HG02642 (cell line): ENCODE data around the gene ECHS1.
"Not testable (repeated sequence)": the region's sequence is repeated elsewhere in the genome, so short reads cannot be mapped to it uniquely, and the experiment has no call there.

Experiments used
- ATAC-seq: cut with Tn5 transposase; IDR thresholded peaks from one replicate; pipeline ENCODE4 v1.9.1; 2021; ENCODE audit warnings: mild to moderate bottlenecking; ENCODE audit not compliant: unreplicated experiment, poor library complexity

The ECHS1 gene

DNA sequence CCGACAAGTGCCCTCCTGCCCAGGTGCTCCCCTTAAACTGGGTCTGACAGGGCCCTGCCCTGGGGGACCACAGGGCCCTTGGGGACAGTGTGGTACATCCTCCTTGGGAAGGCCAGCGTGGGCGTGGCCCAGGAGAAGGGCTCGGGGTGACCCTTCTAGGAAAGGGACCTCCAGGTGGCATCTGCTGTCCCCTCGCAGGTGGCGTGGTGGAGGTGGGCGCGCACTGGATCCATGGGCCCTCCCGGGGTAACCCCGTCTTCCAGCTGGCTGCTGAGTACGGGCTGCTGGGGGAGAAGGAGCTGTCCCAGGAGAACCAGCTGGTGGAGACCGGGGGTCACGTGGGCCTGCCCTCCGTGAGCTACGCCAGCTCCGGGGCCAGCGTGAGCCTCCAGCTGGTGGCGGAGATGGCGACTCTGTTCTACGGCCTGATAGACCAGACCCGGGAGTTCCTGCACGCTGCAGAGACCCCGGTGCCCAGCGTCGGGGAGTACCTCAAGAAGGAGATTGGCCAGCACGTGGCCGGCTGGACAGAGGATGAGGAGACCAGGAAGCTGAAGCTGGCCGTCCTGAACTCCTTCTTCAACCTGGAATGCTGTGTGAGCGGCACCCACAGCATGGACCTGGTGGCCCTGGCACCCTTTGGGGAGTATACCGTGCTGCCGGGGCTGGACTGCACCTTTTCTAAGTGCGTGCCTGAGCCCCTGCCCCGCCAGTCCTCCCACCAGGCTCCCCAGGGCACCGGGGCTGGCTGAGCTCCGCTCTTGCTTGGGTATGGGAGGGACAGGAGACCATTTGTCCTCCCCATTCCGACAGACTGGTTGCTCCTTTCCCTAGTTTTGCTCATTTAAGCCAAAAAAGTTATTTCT lies 6.9 kb upstream of the ECHS1 start:
- no peak for ATAC-seq

DNA sequence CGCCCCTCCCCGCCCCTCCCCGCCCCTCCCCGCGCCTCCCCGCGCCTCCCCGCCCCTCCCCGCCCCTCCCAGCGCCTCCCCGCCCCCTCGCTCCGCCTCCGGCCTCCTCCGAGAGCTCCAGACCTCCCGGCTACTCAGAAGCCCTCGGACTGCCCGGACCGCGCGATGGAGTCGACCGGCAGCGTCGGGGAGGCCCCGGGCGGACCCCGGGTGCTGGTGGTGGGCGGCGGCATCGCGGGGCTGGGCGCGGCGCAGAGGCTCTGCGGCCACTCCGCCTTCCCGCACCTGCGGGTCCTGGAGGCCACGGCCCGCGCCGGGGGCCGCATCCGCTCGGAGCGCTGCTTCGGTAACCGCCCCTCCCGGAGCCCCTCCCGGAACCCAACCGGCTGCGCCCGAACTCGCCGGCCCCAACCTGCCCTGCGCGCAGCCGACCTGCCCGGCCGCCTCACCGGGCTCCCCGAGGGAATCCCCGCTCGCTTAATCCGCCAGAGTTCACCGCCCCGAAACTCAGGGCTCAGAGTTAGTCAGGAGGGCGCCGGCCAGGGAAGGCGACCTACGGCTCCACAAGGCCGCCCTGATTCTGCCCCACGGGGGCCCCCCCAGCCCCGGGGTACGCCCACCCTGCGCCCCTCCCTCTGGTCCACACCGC lies 6.1 kb upstream of the ECHS1 start, which contains the start of gene PAOX:
TSS of gene PAOX (plus strand) at position 111 of the 649 bp plus-strand sequence. CDS start at position 166, 55 bp downstream.
- ATAC-seq, result peak; percentile 62

DNA sequence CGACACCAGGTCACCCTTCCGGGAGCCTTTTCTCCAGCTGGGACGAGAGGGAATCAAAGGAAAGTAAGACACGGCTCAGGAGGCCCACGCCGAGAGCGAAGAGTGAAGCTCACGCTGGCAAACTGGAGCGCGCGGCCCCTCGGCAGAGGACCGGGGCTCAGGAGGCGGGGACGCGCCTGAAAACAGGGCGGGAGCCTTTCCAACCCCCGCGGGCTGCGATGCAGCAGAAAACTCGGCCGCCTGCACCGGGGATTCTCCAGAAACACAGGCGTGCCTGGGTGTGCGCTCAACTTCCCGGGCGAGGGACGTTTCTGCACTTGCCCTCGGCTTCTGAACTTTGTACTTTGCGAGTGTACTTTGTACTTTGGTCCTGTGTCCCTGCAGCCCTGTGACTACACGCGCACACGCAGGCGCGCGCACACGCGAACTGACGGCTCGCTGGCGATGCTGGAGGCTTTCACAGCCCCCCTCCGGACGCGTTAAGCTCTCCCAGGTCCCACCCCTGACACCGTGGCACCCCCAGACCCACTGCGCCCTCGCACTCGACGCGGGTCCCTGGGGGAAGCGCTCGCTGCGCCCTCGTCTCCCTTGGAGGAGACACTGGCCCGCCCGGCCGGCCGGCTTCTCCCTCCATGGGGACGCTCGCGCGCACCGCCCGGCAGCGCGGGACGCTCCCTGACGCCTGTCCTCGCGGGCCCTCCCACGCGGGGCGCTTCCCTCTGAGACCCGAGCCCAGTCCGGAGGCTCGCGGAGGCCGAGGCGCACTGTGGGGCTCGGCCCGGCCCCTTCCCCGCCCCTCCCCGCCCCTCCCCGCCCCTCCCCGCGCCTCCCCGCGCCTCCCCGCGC lies 5.3 kb upstream of the ECHS1 start:
- peak; percentile 48 for ATAC-seq

GRCh38 chr10:133377818-133378250 lies 4.7 kb upstream of the ECHS1 start:
- no peak for ATAC-seq

- ATAC-seq, result no peak
These were observed 4.1 kb upstream of the ECHS1 start for GRCh38 chr10:133377025-133377817.

DNA sequence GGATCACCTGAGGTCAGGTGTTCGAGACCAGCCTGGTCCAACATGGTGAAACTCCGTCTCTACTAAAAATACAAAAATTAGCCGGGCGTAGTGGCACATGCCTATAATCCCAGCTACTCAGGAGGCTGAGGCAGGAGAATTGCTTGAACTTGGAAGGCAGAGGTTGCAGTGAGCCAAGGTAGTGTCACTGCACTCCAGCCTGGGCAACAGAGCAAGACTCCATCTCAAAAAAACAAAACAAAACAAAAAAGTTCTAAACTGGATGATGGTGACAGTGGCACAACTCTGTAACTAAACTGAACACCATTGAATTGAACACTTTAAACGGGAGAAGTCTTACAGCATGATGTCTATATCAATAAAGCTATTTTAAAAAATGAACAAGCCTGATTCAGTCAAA lies 3.0 kb upstream of the ECHS1 start:
- not testable (repeated sequence) for ATAC-seq

DNA sequence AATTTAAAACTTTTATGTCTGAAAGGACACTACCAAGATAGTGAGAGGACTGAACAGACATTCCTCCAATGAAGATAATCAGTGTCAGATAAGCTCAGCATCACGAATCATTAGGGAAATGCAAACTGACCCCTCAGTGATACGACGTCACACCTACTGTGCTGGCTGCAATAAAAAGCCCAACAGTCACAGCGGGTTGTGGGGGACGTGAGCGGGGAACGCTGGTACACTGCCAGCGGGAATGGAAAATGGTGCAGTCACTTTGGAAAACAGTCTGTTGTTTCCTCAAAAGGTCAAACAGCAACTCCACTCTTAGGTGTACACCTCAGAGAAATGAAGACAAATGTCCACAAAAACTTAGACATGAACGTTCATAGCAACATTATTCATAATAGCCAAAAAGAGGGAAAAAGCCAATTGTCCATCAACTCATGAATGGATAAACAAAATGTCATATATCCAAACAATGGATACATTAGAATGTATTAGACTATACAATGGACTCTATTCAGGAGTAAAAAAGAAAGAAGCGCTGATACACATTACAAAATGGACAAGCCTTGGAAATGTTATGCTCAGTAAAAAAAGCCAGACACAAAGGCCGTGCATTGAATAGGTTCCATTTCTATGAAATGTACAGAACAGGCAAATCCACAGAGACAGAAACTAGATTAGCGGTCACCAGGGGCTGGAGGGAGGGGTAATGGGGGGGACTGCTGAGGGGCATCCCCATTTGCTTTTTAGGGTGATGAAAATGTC lies 2.4 kb upstream of the ECHS1 start:
- no peak for ATAC-seq

- ATAC-seq, result no peak
These were observed 647 bp downstream of the ECHS1 start for GRCh38 chr10:133372507-133372906.

DNA sequence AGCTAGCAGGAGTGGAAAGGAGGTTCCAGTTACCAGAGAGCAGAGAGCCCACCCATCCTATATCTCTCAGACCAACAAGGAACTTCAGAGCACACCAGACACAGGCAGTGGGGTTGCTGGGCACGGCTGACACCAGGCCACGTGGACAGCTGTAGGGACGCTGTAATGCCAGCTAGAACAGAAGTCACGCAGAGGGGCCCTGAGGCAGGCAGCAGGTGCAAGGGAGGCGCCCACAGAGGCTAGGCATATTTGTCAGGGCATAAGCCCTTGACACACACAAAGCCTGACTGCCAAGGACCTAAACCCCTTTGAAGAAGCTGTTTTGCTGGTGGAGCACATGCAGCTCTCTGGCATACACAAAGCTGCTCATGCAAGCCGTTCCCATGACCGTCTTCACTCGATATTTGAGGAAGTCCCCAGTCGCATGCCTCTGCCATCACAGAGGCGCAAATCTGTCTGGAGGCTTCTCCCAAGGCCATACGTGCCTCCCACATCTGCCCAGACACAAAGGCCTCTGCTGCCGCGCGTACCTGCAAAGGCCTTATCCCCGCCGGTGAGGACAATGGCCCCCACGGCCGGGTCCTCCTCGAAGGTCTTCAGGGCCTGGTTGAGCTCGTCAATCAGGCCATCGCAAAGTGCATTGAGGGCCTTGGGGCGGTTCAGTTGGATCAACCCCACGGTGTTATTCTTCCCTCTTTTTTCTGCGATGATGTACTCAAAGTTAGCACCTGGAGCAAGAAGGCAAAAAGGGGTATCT lies 2.9 kb downstream of the ECHS1 start:
- ATAC-seq, result no peak

- no peak for ATAC-seq
These were observed 5.0 kb downstream of the ECHS1 start for GRCh38 chr10:133368153-133368552.

GRCh38 chr10:133367461-133367860 lies 5.7 kb downstream of the ECHS1 start:
- ATAC-seq, result not testable (repeated sequence)

DNA sequence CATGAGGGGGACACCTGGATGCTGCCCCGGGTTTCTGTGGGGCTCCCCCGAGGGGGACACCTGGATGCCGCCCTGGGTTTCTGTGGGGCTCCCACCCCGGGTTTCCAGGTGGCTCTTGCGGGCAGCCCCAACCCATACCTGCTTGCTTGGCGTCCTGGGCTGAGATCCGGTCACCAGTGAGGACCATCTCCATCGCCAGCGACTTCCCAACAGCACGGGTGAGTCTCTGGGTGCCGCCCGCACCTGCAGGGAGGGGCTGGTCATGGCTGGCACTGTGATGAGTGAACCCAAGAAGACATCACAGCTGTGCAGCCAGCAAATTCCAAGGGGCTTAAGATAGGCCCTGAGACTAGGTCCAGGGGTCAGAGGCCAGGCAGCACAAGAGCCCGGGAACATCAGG lies 6.4 kb downstream of the ECHS1 start:
- no peak for ATAC-seq

DNA sequence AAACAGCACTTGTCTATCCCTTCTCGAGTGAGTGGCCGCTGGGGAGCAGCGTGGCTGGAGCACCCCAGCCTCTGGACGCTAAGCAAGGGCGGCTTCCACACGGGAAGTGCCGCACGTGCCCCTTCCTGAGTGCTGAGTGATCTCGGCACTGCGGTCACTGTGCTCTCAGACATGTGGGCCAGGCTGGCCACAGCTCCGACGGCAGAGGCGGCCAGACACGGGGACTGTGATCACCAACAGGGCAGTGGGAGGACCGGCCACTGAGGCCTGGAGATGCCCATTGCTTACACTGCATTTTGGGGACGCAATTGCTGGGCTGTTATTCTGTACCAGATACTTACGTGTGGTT lies 7.0 kb downstream of the ECHS1 start:
- no peak for ATAC-seq

GRCh38 chr10:133365461-133366129 lies 7.6 kb downstream of the ECHS1 start:
- no peak for ATAC-seq

- no peak for ATAC-seq
These were observed 8.3 kb downstream of the ECHS1 start for GRCh38 chr10:133364645-133365431.

DNA sequence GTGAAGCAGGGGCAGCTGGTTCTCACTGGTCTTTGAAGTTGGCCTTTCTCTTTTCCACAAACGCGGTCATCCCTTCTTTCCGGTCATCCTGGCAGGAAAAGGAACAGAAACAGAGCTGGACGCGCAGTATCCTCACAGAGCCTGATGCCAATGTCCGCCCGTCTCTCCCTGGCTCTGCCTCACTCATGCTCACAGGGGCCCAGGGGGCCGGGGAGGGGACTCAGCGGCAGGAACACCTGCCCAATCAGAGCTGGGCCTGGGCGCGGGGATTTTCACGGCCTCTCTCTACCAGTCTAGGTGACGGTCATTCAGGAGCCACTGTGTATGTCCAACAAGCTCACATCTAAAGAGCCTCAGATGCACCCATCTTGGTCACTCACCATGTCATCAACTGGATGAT lies 10.3 kb downstream of the ECHS1 start:
- ATAC-seq, result no peak

DNA sequence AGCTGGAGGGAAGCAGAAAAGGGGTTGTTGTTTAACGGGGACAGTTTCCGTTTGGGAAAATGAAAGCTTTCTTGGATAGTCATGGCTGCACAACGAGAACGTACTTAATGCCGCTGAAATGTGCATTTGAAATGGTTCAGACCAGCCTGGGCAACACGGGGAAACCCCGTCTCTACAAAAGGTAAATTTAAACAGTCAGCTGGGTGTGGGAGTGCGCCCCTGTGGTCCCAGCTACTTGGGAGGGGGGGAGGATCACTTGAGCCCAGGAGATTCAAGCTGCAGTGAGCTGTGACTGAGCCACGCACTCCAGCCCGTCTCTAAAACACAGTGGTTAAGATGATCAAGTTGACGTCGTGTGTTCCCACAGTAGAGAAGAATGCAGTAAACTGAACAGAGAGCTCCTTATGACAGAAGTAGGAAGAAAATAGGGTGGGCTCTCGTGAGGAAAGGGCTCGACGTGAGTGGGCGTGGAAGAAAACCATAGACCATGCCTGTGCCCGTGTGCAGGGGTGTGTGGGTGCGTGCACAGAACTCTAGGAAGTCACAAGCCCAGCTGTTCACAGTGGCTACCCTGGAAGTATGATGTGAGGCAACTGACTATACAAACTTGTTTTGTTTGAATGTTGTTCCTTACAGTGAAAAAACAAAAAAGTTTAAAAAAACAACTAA lies 11.2 kb downstream of the ECHS1 start:
- ATAC-seq, result no peak
